GM18508 (cell line): ENCODE measurements around the gene SHC2.
"Not testable (repeated sequence)": the region's sequence is repeated elsewhere in the genome, so short reads cannot be mapped to it uniquely, and the experiment has no call there.

Source experiments
- ATAC-seq: cut with Tn5 transposase; IDR thresholded peaks from one replicate; pipeline ENCODE4 v1.9.1; 2021; ENCODE audit warnings: moderate number of reproducible peaks; ENCODE audit not compliant: insufficient read depth, unreplicated experiment

Gene SHC2

GRCh38 chr19:428149-428548 lies 32.7 kb downstream of the SHC2 start:
- ATAC-seq, result no peak

- ATAC-seq, result not testable (repeated sequence)
Measured at GRCh38 chr19:427675-428074, 33.2 kb downstream of the SHC2 start.

GRCh38 chr19:426725-427445 lies 33.9 kb downstream of the SHC2 start:
- no peak for ATAC-seq

GRCh38 chr19:425056-425455 lies 35.8 kb downstream of the SHC2 start:
- no peak for ATAC-seq

GRCh38 chr19:424546-424945 lies 36.3 kb downstream of the SHC2 start:
- no peak for ATAC-seq

- no peak for ATAC-seq
Measured at GRCh38 chr19:423691-424466, 37.0 kb downstream of the SHC2 start.

GRCh38 chr19:422917-423226 lies 38.0 kb downstream of the SHC2 start:
- ATAC-seq, result not testable (repeated sequence)

GRCh38 chr19:422213-422916 lies 38.5 kb downstream of the SHC2 start:
- no peak for ATAC-seq

- ATAC-seq, result no peak
Measured at GRCh38 chr19:419721-420515, 40.9 kb downstream of the SHC2 start.

- no peak for ATAC-seq
Measured at GRCh38 chr19:418761-419671, 41.8 kb downstream of the SHC2 start.

GRCh38 chr19:416416-416815 lies 44.4 kb downstream of the SHC2 start:
- ATAC-seq, result no peak

- no peak for ATAC-seq
Measured at GRCh38 chr19:415292-415691, 45.5 kb downstream of the SHC2 start.

- ATAC-seq, result no peak
Measured at GRCh38 chr19:413756-414420, 46.9 kb downstream of the SHC2 start.

- no peak for ATAC-seq
Measured at GRCh38 chr19:412356-413355, 48.2 kb downstream of the SHC2 start.

GRCh38 chr19:411723-412355 lies 49.0 kb downstream of the SHC2 start:
- ATAC-seq, result no peak

GRCh38 chr19:411121-411722 lies 49.6 kb downstream of the SHC2 start:
- ATAC-seq, result not testable (repeated sequence)

- ATAC-seq, result no peak
Measured at GRCh38 chr19:410243-410781, 50.5 kb downstream of the SHC2 start.
